SK-MEL-5 (cell line): ENCODE measurements around the gene PSMD14. TPM values are rescaled to one million over a fixed set of nuclear protein-coding genes. Genes with fewer than 3 reads are reported as not detected.
"Not testable (repeated sequence)": the region's sequence is repeated elsewhere in the genome, so short reads cannot be mapped to it uniquely, and the experiment has no call there.

ENCODE experiments used
- DNase-seq: peaks from one replicate; pipeline ENCODE4 v3.0.0-alpha.2; 2016; ENCODE audit warnings: low read depth, low spot score
- in situ Hi-C: cut with HindIII; loops from 2 replicates; pipeline ENCODE4 v1.10.0; 2016; ENCODE audit warnings: low sequenced_read_pairs, high pct_unique_total_duplicates, low pct_unique_long_range_greater_than_20kb
- polyA plus RNA-seq, 2 experiments: library from polyadenylated mRNA; depleted of rRNA; stranded (reverse); fragments of >200 nt; gene quantifications; 2 replicates each; pipeline ENCODE4 v1.2.3, GENCODE V29; 2015
- total RNA-seq: library from RNA; depleted of rRNA; stranded (reverse); fragments of >200 nt; shearing (Covaris generic); gene quantifications from 2 replicates; pipeline ENCODE4 v1.2.3, GENCODE V29; 2014; rRNA removed

Gene PSMD14
- total RNA-seq = 109 and 114 TPM in 2 replicates
- 90.2 and 101 TPM in 2 replicates for polyA plus RNA-seq (2015; cell fraction: cytosol; rRNA removed)
- polyA plus RNA-seq (2015; cell fraction: nucleus; rRNA removed) = 49.9 and 50.2 TPM in 2 replicates

- in situ Hi-C loops = no loop called here
- DNase-seq = peak; percentile 93
Observed at GRCh38 chr2:161308178-161308955, at the start of gene PSMD14. PSMD14 (plus strand) TSS chr2:161308425; CDS start chr2:161318826, 10,401 bp downstream.

DNA sequence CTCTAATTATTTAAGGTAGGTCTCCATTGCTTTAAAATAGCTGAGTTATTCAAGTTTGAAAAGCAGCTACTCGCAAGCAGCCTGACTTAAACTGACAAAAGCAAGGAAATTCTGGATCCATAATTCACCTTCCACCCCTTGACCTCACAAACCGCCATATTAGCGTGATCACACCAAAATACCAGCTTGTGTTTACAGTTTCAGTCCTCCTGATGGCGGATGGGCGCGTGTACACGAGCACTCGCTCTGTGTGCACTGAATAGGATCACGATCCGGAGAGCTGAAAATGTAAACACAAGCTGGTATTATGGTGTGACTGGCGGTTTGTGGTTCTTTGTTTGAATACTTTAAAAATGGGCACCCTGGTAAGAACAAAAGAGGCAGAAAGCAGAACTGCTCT, 42.4 kb upstream of the PSMD14 start:
- in situ Hi-C loops = no loop called here
- no peak for DNase-seq

DNA sequence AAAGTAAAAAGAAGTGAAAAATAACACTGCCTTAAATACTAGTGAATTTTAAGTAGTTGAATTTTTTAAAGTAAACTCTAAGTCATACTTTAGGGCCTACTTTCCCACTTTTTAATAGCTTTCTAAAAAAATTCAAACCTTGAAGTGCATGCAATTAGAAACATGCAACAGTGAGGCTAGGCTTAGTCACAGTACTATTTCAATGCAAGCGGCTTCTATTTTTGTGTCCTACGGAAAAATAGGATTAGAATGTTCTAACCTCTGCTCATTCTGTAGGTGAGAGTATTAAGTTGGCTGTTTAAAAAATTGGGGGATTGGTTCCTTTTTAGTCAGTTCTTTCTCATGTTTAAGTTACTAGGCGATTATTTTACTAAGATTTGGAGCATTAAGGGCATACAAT, 39.1 kb upstream of the PSMD14 start:
- no peak for DNase-seq
- in situ Hi-C loops = no loop called here

GRCh38 chr2:161273038-161273760, 35.0 kb upstream of the PSMD14 start:
- in situ Hi-C loops = no loop called here
- DNase-seq = peak; percentile 64

GRCh38 chr2:161278564-161279229, 29.5 kb upstream of the PSMD14 start:
- DNase-seq = peak; percentile 48
- in situ Hi-C loops = not testable (repeated sequence)

- in situ Hi-C loops = not testable (repeated sequence)
Observed at GRCh38 chr2:161279230-161279815, 28.9 kb upstream of the PSMD14 start.

DNA sequence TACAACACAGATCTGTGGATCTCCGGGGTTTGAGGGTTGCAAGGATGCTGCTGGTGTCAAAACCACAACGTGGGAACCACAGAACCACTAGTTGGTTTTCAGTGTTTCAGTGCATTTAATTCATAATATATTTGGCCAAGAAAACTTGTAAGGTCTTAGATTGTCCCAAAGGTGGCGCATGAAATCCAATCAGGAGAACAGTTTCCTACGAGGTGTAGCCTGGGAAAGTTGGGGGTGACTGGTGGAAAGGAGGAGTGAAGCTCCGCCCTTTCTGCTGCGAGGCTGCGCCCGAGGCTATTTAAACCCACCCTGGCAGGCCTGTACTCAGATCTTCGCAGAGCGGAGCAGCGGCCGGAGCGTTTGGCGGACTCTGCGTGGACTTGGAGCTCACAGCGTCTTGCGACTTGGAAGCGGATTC, 27.3 kb upstream of the PSMD14 start:
- in situ Hi-C loops = not testable (repeated sequence)

More at GRCh38 chr2:161279230-161279815, 28.9 kb upstream of the PSMD14 start:
- not testable (repeated sequence) for DNase-seq

GRCh38 chr2:161281615-161282310, 26.5 kb upstream of the PSMD14 start:
- DNase-seq = not testable (repeated sequence)

More for the DNA sequence above, 27.3 kb upstream of the PSMD14 start:
- peak; percentile 43 for DNase-seq

GRCh38 chr2:161282311-161282644, 25.9 kb upstream of the PSMD14 start:
- in situ Hi-C loops, DNase-seq: not testable (repeated sequence)

More at GRCh38 chr2:161281615-161282310, 26.5 kb upstream of the PSMD14 start:
- in situ Hi-C loops = not testable (repeated sequence)

DNA sequence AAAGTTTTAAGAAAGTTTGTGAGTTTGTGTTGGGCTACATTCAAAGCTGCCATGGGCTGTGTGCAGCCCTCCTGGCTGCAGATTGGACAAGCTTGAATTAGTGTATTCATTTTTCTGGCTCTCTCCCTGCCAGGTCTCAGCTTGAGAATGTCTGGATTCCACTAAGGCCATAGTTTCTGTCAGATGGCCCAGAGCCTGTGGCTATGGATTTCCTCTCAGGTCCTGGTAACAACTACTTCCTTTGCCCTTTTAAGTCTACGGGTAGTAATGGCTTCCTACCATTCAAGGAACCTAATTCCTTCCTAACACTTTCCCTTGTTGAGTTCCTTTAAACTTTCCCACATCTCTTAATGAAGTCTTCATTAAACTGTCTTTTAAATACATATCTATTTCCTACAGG, 24.3 kb upstream of the PSMD14 start:
- peak; percentile 26 for DNase-seq
- in situ Hi-C loops = no loop called here

DNA sequence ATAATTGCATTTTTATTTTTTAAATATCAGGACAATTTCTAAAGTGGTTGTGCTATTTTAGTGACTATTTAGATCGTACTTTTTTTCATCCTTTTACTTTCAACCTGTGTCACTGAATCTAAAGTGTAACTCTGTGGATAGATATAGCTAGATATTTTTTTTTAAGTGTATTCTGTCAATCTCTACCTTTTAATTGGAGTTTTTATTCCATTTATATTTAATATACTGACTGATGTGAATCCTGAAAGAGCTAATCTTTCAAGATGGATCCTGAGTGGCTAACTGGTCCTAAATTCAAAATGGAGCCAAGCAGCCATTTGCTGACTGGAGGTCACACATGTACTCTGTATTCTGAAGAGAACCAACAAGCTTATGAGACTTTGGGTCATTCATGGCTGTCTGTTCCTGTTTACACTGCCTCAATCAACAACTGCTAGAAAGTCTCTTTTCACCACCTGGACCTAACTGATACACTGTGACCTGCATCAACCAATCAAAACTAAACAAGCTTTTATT, 4.6 kb upstream of the PSMD14 start:
- no peak for DNase-seq
- in situ Hi-C loops = no loop called here

DNA sequence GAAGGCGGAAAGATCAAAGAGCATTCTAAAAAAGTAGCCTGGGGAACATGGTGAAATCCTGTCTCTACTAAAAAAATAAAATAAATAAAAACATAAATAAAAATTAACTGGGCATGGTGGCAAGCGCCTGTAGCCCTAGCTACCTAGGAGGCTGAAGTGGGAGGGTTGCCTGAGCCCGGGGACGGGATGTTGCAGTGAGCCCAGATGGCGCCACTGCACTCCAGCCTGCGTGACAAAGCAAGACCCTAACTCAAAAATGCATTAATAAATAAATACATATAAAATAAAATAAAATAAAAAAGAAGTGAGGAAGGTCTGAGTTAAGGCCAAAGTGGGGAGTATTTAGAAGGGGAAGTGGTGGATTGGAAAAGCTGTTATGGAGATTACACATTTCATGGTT, 1.3 kb upstream of the PSMD14 start:
- DNase-seq = no peak
- in situ Hi-C loops = no loop called here

DNA sequence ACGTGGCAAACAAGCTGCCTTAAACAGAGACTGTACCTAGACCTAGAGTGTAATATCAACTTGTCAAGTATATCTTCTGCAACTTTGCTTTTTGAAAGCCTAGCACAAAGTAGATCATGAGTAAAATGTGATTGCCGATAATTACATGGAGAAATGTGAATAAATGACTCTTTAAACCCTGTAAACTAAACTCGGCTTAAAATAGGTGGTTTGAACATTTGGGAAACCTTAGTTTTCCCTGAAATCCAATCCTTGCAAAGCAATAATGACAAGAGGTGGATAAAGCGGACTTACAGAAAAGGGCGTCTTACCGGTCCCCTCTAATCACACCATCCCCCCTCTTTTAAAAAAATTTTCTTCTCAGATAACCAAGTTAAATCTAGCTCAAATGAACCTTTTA, 549 bp upstream of the PSMD14 start:
- in situ Hi-C loops = no loop called here
- DNase-seq = no peak

GRCh38 chr2:161312996-161313395, 4.8 kb downstream of the PSMD14 start:
- DNase-seq = no peak

DNA sequence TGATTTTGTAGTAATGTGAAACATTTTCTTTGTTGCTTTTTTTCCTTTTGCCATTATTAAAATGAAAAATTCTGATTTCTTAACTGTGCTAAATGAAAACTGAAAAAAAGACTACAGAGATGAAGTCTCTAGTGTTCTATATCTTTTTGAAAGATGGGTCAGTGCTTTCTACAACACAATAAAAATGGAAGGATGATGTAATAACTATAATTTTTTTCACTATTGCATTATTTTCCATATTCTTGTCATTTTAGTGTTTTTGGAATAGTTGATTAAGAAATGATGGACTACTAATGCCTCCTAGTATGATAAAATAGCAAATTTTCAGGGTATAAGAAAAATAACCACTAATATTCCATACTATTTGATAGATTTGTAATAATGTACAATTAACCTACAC, 7.2 kb downstream of the PSMD14 start:
- in situ Hi-C loops = no loop called here
- no peak for DNase-seq

More at GRCh38 chr2:161312996-161313395, 4.8 kb downstream of the PSMD14 start:
- in situ Hi-C loops = no loop called here

DNA sequence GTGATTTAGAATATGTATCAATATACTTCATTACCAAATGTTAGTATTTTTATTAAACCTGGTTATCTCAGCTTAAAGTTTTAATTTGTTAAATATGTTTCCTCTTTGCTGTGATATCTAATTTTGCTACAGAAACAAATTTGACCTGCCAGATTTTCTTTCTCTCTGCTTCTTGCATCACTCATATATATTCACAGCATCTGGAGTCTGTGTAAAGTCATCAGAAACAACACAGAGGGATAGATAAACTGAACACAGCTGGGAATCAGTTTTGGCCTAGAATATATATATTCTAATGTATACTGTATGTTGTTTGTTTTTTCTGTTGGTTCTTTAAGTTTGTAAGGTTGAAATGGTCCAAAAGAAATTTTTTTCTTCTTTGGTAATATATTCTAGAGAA, 8.5 kb downstream of the PSMD14 start:
- in situ Hi-C loops = no loop called here
- DNase-seq = no peak
